ENCODE results near the gene OR6C65. TPM values are rescaled to one million over a fixed set of nuclear protein-coding genes. Genes with fewer than 3 reads are reported as not detected.

Gene OR6C65
- total RNA-seq, 1 donor, result not detected

Other genes starting within 250 kb of the OR6C65 start
- not detected in 2 replicates for gene OR10A7, start 179.5 kb upstream of the OR6C65 start, total RNA-seq (ENCODE audit: low replicate concordance)
- gene OR6C74, start 155.9 kb upstream of the OR6C65 start, total RNA-seq (ENCODE audit: low replicate concordance), result not detected in 2 replicates
- gene OR6C6, start 104.0 kb upstream of the OR6C65 start, total RNA-seq (ENCODE audit: low replicate concordance), result not detected in 2 replicates
- not detected in 2 replicates for gene OR6C1, start 86.2 kb upstream of the OR6C65 start, total RNA-seq (ENCODE audit: low replicate concordance)
- not detected in 2 replicates for gene OR6C3, start 69.8 kb upstream of the OR6C65 start, total RNA-seq (ENCODE audit: low replicate concordance)
- not detected in 2 replicates for gene OR6C75, start 37.6 kb upstream of the OR6C65 start, total RNA-seq (ENCODE audit: low replicate concordance)
- gene OR6C76, start 25.7 kb downstream of the OR6C65 start, total RNA-seq (ENCODE audit: low replicate concordance), result not detected in 2 replicates
- gene OR6C2, start 43.5 kb downstream of the OR6C65 start, total RNA-seq (ENCODE audit: low replicate concordance), result not detected in 2 replicates
- not detected in 2 replicates for gene OR6C70, start 69.6 kb downstream of the OR6C65 start, total RNA-seq (ENCODE audit: low replicate concordance)
- gene OR6C68, start 91.8 kb downstream of the OR6C65 start, total RNA-seq (ENCODE audit: low replicate concordance), result not detected in 2 replicates
- not detected in 2 replicates for gene OR6C4, start 149.1 kb downstream of the OR6C65 start, total RNA-seq (ENCODE audit: low replicate concordance)
- not detected in 2 replicates for gene OR2AP1, start 171.9 kb downstream of the OR6C65 start, total RNA-seq (ENCODE audit: low replicate concordance)
- not detected in 2 replicates for gene OR10P1, start 236.4 kb downstream of the OR6C65 start, total RNA-seq (ENCODE audit: low replicate concordance)